ENCODE data around the gene KRTAP3-2.
"Not testable (repeated sequence)": the region's sequence is repeated elsewhere in the genome, so short reads cannot be mapped to it uniquely, and the experiment has no call there.

Gene KRTAP3-2

GRCh38 chr17:40999563-40999962 is at the start of gene KRTAP3-2:
KRTAP3-2 (minus strand) TSS chr17:40999906; CDS start chr17:40999853, 53 bp downstream.
- not testable (repeated sequence) for H3K36me3 Mint-ChIP-seq, H3K4me3 Mint-ChIP-seq, H3K4me1 Mint-ChIP-seq, H3K9me3 Mint-ChIP-seq, ATAC-seq, H3K27ac Mint-ChIP-seq
- H3K27me3 Mint-ChIP-seq: peaks cover 51% of the 10 kb centered on the region

- ATAC-seq: peak; percentile 45
- Mint-ChIP-seq H3K36me3 (no peaks in the 10 kb centered on the region), H3K9me3 (no peaks in the 10 kb centered on the region), H3K4me1 (no peaks in the 10 kb centered on the region), H3K4me3 (no peak overlapping the region), H3K27ac (no peak overlapping the region), H3K27me3 (peaks cover 35% of the 10 kb centered on the region)
These were observed 49.4 kb upstream of the KRTAP3-2 start for GRCh38 chr17:41049110-41049509.

GRCh38 chr17:41048441-41048840 is 48.7 kb upstream of the KRTAP3-2 start:
- Mint-ChIP-seq H3K27ac (no peak overlapping the region), H3K4me1 (no peaks in the 10 kb centered on the region), H3K36me3 (no peaks in the 10 kb centered on the region), H3K4me3 (no peak overlapping the region), H3K27me3 (peaks cover 29% of the 10 kb centered on the region), H3K9me3 (no peaks in the 10 kb centered on the region)
- no peak for ATAC-seq

GRCh38 chr17:41046735-41047465 is 47.2 kb upstream of the KRTAP3-2 start, which contains the start of gene KRTAP2-1:
KRTAP2-1 (minus strand) TSS chr17:41047316; CDS start chr17:41047267, 49 bp downstream.
- H3K9me3 Mint-ChIP-seq, H3K27ac Mint-ChIP-seq, H3K4me3 Mint-ChIP-seq, H3K4me1 Mint-ChIP-seq, H3K36me3 Mint-ChIP-seq: not testable (repeated sequence)
- peak; percentile 27 for ATAC-seq
- peaks cover 18% of the 10 kb centered on the region for H3K27me3 Mint-ChIP-seq

- no peak for ATAC-seq
- no peak overlapping the region for H3K4me3 Mint-ChIP-seq
- H3K27me3 Mint-ChIP-seq: peaks cover 22% of the 10 kb centered on the region
- no peak overlapping the region for H3K27ac Mint-ChIP-seq
- no peaks in the 10 kb centered on the region for H3K4me1 Mint-ChIP-seq
- no peaks in the 10 kb centered on the region for H3K36me3 Mint-ChIP-seq
- no peaks in the 10 kb centered on the region for H3K9me3 Mint-ChIP-seq
These were observed 43.2 kb upstream of the KRTAP3-2 start for GRCh38 chr17:41042953-41043352.

GRCh38 chr17:41040783-41041571 is 41.3 kb upstream of the KRTAP3-2 start, which contains the start of gene KRTAP1-1:
KRTAP1-1 (minus strand) TSS chr17:41041450; CDS start chr17:41041397, 53 bp downstream.
- H3K36me3 Mint-ChIP-seq, H3K9me3 Mint-ChIP-seq, H3K27ac Mint-ChIP-seq, ATAC-seq, H3K4me3 Mint-ChIP-seq, H3K4me1 Mint-ChIP-seq: not testable (repeated sequence)
- H3K27me3 Mint-ChIP-seq: peaks cover 23% of the 10 kb centered on the region

- H3K9me3 Mint-ChIP-seq: no peaks in the 10 kb centered on the region
- no peak for ATAC-seq
- no peaks in the 10 kb centered on the region for H3K4me1 Mint-ChIP-seq
- no peak overlapping the region for H3K4me3 Mint-ChIP-seq
- H3K27ac Mint-ChIP-seq: no peak overlapping the region
- H3K27me3 Mint-ChIP-seq: peaks cover 27% of the 10 kb centered on the region
- no peaks in the 10 kb centered on the region for H3K36me3 Mint-ChIP-seq
These were observed 38.2 kb upstream of the KRTAP3-2 start for GRCh38 chr17:41037853-41038350.

GRCh38 chr17:41034346-41034935 is 34.7 kb upstream of the KRTAP3-2 start, which contains the start of gene KRTAP1-3:
KRTAP1-3 (minus strand) TSS chr17:41034874; CDS start chr17:41034821, 53 bp downstream.
- peaks cover 48% of the 10 kb centered on the region for H3K27me3 Mint-ChIP-seq
- not testable (repeated sequence) for H3K27ac Mint-ChIP-seq, H3K4me3 Mint-ChIP-seq, H3K36me3 Mint-ChIP-seq, H3K9me3 Mint-ChIP-seq, H3K4me1 Mint-ChIP-seq
- ATAC-seq: peak; percentile 41

GRCh38 chr17:41029633-41030245 is 30.0 kb upstream of the KRTAP3-2 start, which contains the start of gene KRTAP1-4:
KRTAP1-4 (minus strand) TSS chr17:41030195; CDS start chr17:41030078, 117 bp downstream.
- no peaks in the 10 kb centered on the region for H3K4me1 Mint-ChIP-seq
- ATAC-seq: peak; percentile 12
- peaks cover 65% of the 10 kb centered on the region for H3K27me3 Mint-ChIP-seq
- no peak within 1 kb of the TSS for H3K4me3 Mint-ChIP-seq
- H3K36me3 Mint-ChIP-seq: no peaks in the 10 kb centered on the region
- no peak within 1 kb of the TSS for H3K27ac Mint-ChIP-seq
- no peaks in the 10 kb centered on the region for H3K9me3 Mint-ChIP-seq

- H3K4me1 Mint-ChIP-seq: no peaks in the 10 kb centered on the region
- no peak within 1 kb of the TSS for H3K27ac Mint-ChIP-seq
- H3K4me3 Mint-ChIP-seq: no peak within 1 kb of the TSS
- peaks cover 50% of the 10 kb centered on the region for H3K27me3 Mint-ChIP-seq
- no peak for ATAC-seq
- H3K9me3 Mint-ChIP-seq: no peaks in the 10 kb centered on the region
- no peaks in the 10 kb centered on the region for H3K36me3 Mint-ChIP-seq
These were observed 27.2 kb upstream of the KRTAP3-2 start, which contains the start of gene KRTAP1-5 for GRCh38 chr17:41026715-41027471. KRTAP1-5 (minus strand) TSS chr17:41027208; CDS start chr17:41027155, 53 bp downstream.

- H3K4me3 Mint-ChIP-seq: no peak overlapping the region
- H3K27ac Mint-ChIP-seq: no peak overlapping the region
- H3K36me3 Mint-ChIP-seq: no peaks in the 10 kb centered on the region
- H3K27me3 Mint-ChIP-seq: peaks cover 37% of the 10 kb centered on the region
- H3K4me1 Mint-ChIP-seq: no peaks in the 10 kb centered on the region
- peaks cover 5% of the 10 kb centered on the region for H3K9me3 Mint-ChIP-seq
- ATAC-seq: no peak
These were observed 25.0 kb upstream of the KRTAP3-2 start for GRCh38 chr17:41024697-41025096.

- no peak for ATAC-seq
- Mint-ChIP-seq H3K4me1 (no peaks in the 10 kb centered on the region), H3K27me3 (peaks cover 8% of the 10 kb centered on the region), H3K27ac (no peak overlapping the region), H3K9me3 (peaks cover 5% of the 10 kb centered on the region), H3K4me3 (no peak overlapping the region), H3K36me3 (no peaks in the 10 kb centered on the region)
These were observed 20.6 kb upstream of the KRTAP3-2 start for GRCh38 chr17:41020336-41020735.

- no peaks in the 10 kb centered on the region for H3K27me3 Mint-ChIP-seq
- H3K27ac Mint-ChIP-seq: no peak overlapping the region
- no peaks in the 10 kb centered on the region for H3K4me1 Mint-ChIP-seq
- H3K36me3 Mint-ChIP-seq: no peaks in the 10 kb centered on the region
- peaks cover 5% of the 10 kb centered on the region for H3K9me3 Mint-ChIP-seq
- ATAC-seq: no peak
- H3K4me3 Mint-ChIP-seq: no peak overlapping the region
These were observed 19.7 kb upstream of the KRTAP3-2 start for GRCh38 chr17:41019415-41019814.

- peaks cover 5% of the 10 kb centered on the region for H3K9me3 Mint-ChIP-seq
- no peak overlapping the region for H3K27ac Mint-ChIP-seq
- H3K4me1 Mint-ChIP-seq: no peaks in the 10 kb centered on the region
- no peak for ATAC-seq
- no peaks in the 10 kb centered on the region for H3K36me3 Mint-ChIP-seq
- H3K27me3 Mint-ChIP-seq: no peaks in the 10 kb centered on the region
- no peak overlapping the region for H3K4me3 Mint-ChIP-seq
These were observed 18.8 kb upstream of the KRTAP3-2 start for GRCh38 chr17:41018541-41018940.
